GM12878 (cell line): ENCODE results near the gene PUSL1. TPM values are rescaled to one million over a fixed set of nuclear protein-coding genes. Genes with fewer than 3 reads are reported as not detected.

Experiments
- ATAC-seq: fragments of 200-7000 bp; cut with Tn5 transposase; 3 replicates; pipeline ENCODE4 v1.9.1; 2020; ENCODE audit warnings: mild to moderate bottlenecking, moderate library complexity
- BruUV-seq: library from RNA; stranded (reverse); fragments of 400-500 nt; replicated peaks from 2 replicates; lab custom pipeline; 2021; lab: Mats Ljungman, UMichigan
- CTCF ChIA-PET: fragments of 300-600 bp; sonication (Branson Sonifier 250); formaldehyde crosslinking; extraction: SDS; loops from one replicate; lab custom pipeline; 2021; ENCODE audit warnings: inconsistent platforms; lab: Yijun Ruan, JAX
- POLR2A ChIA-PET: fragments of 350-600 bp; formaldehyde crosslinking; extraction: SDS; loops from one replicate; lab custom pipeline; 2021; ENCODE audit warnings: inconsistent platforms; lab: Charles Lee
- RAD21 ChIA-PET: fragments of 300-600 bp; sonication (Branson Sonifier 250); formaldehyde crosslinking; loops from one replicate; lab custom pipeline; 2023; ENCODE audit warnings: antibody characterized with exemption; ENCODE audit not compliant: unreplicated experiment; lab: Charles Lee
- SMC1A ChIA-PET: fragments of 300-600 bp; sonication (Branson Sonifier 250); formaldehyde crosslinking; loops from one replicate; lab custom pipeline; 2023; ENCODE audit not compliant: unreplicated experiment, uncharacterized antibody; lab: Charles Lee
- DNase-seq: peaks from one replicate; pipeline ENCODE4 v3.0.0-alpha.2; 2011; ENCODE audit warnings: low read depth, low spot score
- FAIRE-seq: peaks from 3 replicates; lab custom pipeline; 2011; peaks lifted over from hg19 to GRCh38; lab: Jason Lieb, UNC
- H2AFZ ChIP-seq: 2 replicates; pipeline ENCODE4 v1.6.0; 2011; ENCODE audit warnings: low read depth, low read length, control low read depth; ENCODE audit not compliant: control insufficient read depth
- H3K27ac ChIP-seq: 2 replicates; pipeline ENCODE4 v1.5.1; 2011; ENCODE audit warnings: control low read depth; ENCODE audit not compliant: control insufficient read depth, insufficient read depth
- H3K27me3 ChIP-seq, 2 experiments: replicated peaks in 1 of 2; 2 replicates each; pipeline versions ENCODE4 v1.6.0 to v1.6.1; 2011; ENCODE audit warnings: low read length in 1 of 2; ENCODE audit not compliant: control insufficient read depth in 2 of 2, insufficient read depth in 2 of 2
- H3K36me3 ChIP-seq, 2 experiments: 2 replicates each; pipeline ENCODE4 v1.5.1; 2011; ENCODE audit warnings: low read length in 1 of 2; ENCODE audit not compliant: control insufficient read depth in 2 of 2, insufficient read depth in 2 of 2
- H3K4me1 ChIP-seq: 2 replicates; pipeline ENCODE4 v1.6.1; 2011; ENCODE audit warnings: mild to moderate bottlenecking, low read length, moderate library complexity, mixed read lengths; ENCODE audit not compliant: control insufficient read depth, insufficient read depth
- H3K4me2 ChIP-seq: 2 replicates; pipeline ENCODE4 v1.6.0; 2011; ENCODE audit warnings: control low read depth; ENCODE audit not compliant: control insufficient read depth, insufficient read depth
- H3K4me3 ChIP-seq: fragments of 200-600 bp; sonication (generic); 2 replicates; pipeline ENCODE4 v1.5.1; 2016
- H3K79me2 ChIP-seq: 2 replicates; pipeline ENCODE4 v1.6.0; 2011; ENCODE audit warnings: low read length; ENCODE audit not compliant: control insufficient read depth, insufficient read depth
- H3K9ac ChIP-seq: 2 replicates; pipeline ENCODE4 v1.8.0; 2011; ENCODE audit warnings: low read length, control low read depth, mixed read lengths; ENCODE audit not compliant: control insufficient read depth, insufficient read depth
- H3K9me3 ChIP-seq: replicated peaks from 3 replicates; pipeline ENCODE4 v1.5.1; 2011; ENCODE audit warnings: mild to moderate bottlenecking, low read length; ENCODE audit not compliant: control insufficient read depth, insufficient read depth
- H4K20me1 ChIP-seq: 2 replicates; pipeline ENCODE4 v1.6.0; 2011; ENCODE audit not compliant: control insufficient read depth, insufficient read depth
- CTCF ChIP-seq, 3 experiments: IDR thresholded peaks in 2 of 3; conservative IDR thresholded peaks in 1 of 3; 2 replicates each; pipeline ENCODE4 v1.5.1; 2011; ENCODE audit warnings: low read depth in 3 of 3, low read length in 3 of 3, mild to moderate bottlenecking in 3 of 3, control low read depth in 2 of 3, moderate library complexity in 2 of 3, inconsistent platforms in 1 of 3, mixed read lengths in 1 of 3; ENCODE audit not compliant: control insufficient read depth in 2 of 3, insufficient read depth in 1 of 3; ENCODE audit errors: extremely low read depth in 1 of 3
- DPF2 ChIP-seq: fragments of 450-650 bp; IDR thresholded peaks from 2 replicates; pipeline ENCODE4 v1.6.1; 2017; ENCODE audit warnings: mild to moderate bottlenecking
- LARP7 ChIP-seq: fragments of 450-650 bp; IDR thresholded peaks from 2 replicates; pipeline ENCODE4 v1.6.1; 2017; ENCODE audit warnings: mild to moderate bottlenecking
- NR2F1 ChIP-seq: fragments of 450-650 bp; conservative IDR thresholded peaks from 2 replicates; pipeline ENCODE4 v1.6.1; 2017; ENCODE audit warnings: mild to moderate bottlenecking
- RAD21 ChIP-seq: IDR thresholded peaks from 2 replicates; pipeline ENCODE4 v1.6.1; 2011; ENCODE audit warnings: mild to moderate bottlenecking, low read depth, low read length, moderate library complexity; ENCODE audit not compliant: insufficient read depth
- RFX5 ChIP-seq: IDR thresholded peaks from 2 replicates; pipeline ENCODE4 v1.6.1; 2011; ENCODE audit warnings: low read depth, low read length, improper control_type of control experiment
- SMC3 ChIP-seq: IDR thresholded peaks from 2 replicates; pipeline ENCODE4 v1.6.1; 2011; ENCODE audit warnings: low read length, improper control_type of control experiment, borderline replicate concordance
- YY1 ChIP-seq: IDR thresholded peaks from 2 replicates; pipeline ENCODE4 v1.6.1; 2011; ENCODE audit warnings: low read depth, mild to moderate bottlenecking, low read length
- WGBS: methylation state at CpG from one replicate; pipeline ENCODE4 v1.1.6; 2016; ENCODE audit warnings: low lambda C conversion rate; ENCODE audit not compliant: insufficient replicate concordance, insufficient coverage; ENCODE audit errors: missing lambda C conversion rate; 5-methylcytosine and 5-hydroxymethylcytosine counted together
- in situ Hi-C: fragments of 300-500 bp; cut with MboI; formaldehyde crosslinking; loops from 9 replicates; pipeline ENCODE4 v1.14.3; 2018; ENCODE audit warnings: mixed read lengths
- intact Hi-C: fragments of 100-400 bp; cut with micrococcal nuclease; formaldehyde crosslinking; loops from one replicate; pipeline ENCODE4 v1.14.2; 2022; ENCODE audit not compliant: unreplicated experiment
- polyA plus RNA-seq, 11 experiments: library from polyadenylated mRNA; depleted of rRNA in 4 of 11; unstranded in 6 of 11; stranded (reverse) in 5 of 11; fragments of >200 nt; fragmentation: Nextera tagmentation in 4 of 11; fragmentation: Illumina TruSeq in 1 of 11; extraction: Ambion mirVana in 4 of 11; extraction: Trizol in 1 of 11; gene quantifications; 1 replicate in 1 of 11; 2 replicates in 10 of 11; pipeline versions ENCODE4 v1.2.1 to v1.2.3, GENCODE V29; 2011 to 2016; ENCODE audit warnings: inconsistent platforms in 2 of 11, missing spikeins in 2 of 11, low read depth in 1 of 11
- total RNA-seq, 4 experiments: library from RNA; depleted of rRNA in 3 of 4; stranded (reverse); fragments of >200 nt in 3 of 4; fragmentation: Illumina TruSeq in 1 of 4; extraction: Trizol in 1 of 4; gene quantifications; 2 replicates each; pipeline versions ENCODE4 v1.2.1 to v1.2.3, GENCODE V29; 2013 to 2021

The PUSL1 gene
- total and polyA plus RNA-seq, 10 of the 15 experiments (the other 5 are each of a cell fraction or from before 2014, with no cell fraction given): 0.16 to 28.4 (median 15.1) TPM

DNA sequence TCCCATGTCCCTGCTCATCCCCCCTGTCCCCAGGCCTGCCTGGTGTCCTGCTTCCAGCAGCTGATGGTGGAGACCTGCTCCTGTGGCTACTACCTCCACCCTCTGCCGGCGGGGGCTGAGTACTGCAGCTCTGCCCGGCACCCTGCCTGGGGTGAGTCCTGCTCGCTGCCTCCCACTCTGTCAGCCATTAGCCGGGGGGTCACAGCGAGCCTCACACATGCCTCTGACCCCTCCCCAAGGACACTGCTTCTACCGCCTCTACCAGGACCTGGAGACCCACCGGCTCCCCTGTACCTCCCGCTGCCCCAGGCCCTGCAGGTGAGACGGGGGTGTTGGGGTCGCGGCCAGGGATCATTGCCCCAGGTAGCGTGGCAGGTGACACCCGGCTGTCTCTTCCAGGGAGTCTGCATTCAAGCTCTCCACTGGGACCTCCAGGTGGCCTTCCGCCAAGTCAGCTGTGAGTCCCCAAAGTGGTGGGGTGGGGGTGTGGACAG, 18.1 kb upstream of the PUSL1 start:
- Histone ChIP-seq H3K27me3 (no peaks in the 10 kb centered on the region), H3K9ac (no peak overlapping the region), H3K4me2 (no peak overlapping the region), H3K4me3 (no peak overlapping the region), H2AFZ (no peak overlapping the region), H3K9me3 (no peaks in the 10 kb centered on the region), H3K4me1 (no peaks in the 10 kb centered on the region), H3K79me2 (no peaks in the 10 kb centered on the region), H3K36me3 (no peaks in the 10 kb centered on the region), H3K27ac (no peak overlapping the region), H4K20me1 (no peaks in the 10 kb centered on the region)
- intact Hi-C loops: loop anchor here (2.0 kb wide), 2 partner anchors 167 to 257 kb away; no protein-coding TSS in a partner anchor
- ChIA-PET SMC1A (interaction anchor here (0.6 to 2.8 kb wide), 2 partner anchors 40 to 168 kb away, joined by 4 to 23 read pairs; no protein-coding TSS in a partner anchor), RAD21 (interaction anchor here (0.6 to 3.1 kb wide), 6 partner anchors 40 to 308 kb away, joined by 3 to 63 read pairs (median 10); no protein-coding TSS in a partner anchor), CTCF (interaction anchor here (0.9 to 2.7 kb wide), 9 partner anchors 16 to 384 kb away, joined by 4 to 57 read pairs (median 5); partner anchors contain the start of gene UBE2J2), POLR2A (no interaction called here)
- TF ChIP-seq DPF2 (no peak), YY1 (0 out of 2 replicates have a peak, but pooled peaks have one; percentile 31), RAD21 (peak; percentile 38; the same call in 1 of the 2 replicates), RFX5 (no peak), NR2F1 (0 out of 2 replicates have a peak, but pooled peaks have one; percentile 20), SMC3 (peak; percentile 54; the same call in 1 of the 2 replicates), LARP7 (0 out of 2 replicates have a peak, but pooled peaks have one; percentile 31), CTCF (IDR thresholded peaks at IDR 0.05 in 2 of 3, conservative IDR thresholded peaks at IDR 0.05 in 1 of 3; ENCODE audit: control insufficient read depth in 2 of 3, extremely low read depth in 1 of 3, insufficient read depth in 1 of 3, low read depth in 3 of 3, low read length in 3 of 3) (peak; percentile 59 to 78 (median 68))
- DNase-seq (no peak), ATAC-seq (peak; percentile 76), FAIRE-seq (peak; percentile 77)
- WGBS: 65% methylated on average over 15 of the region's 15 CpGs
- in situ Hi-C loops: no loop called here
- BruUV-seq: no TSS peak
